Progenitor cell of endocrine pancreas (in vitro differentiated cells): ENCODE data around the gene SIX1. TPM values are rescaled to one million over a fixed set of nuclear protein-coding genes. Genes with fewer than 3 reads are reported as not detected.

Experiments
- DNase-seq: peaks from one replicate; pipeline ENCODE4 v3.0.0; 2021; ENCODE audit warnings: low spot score; ENCODE audit not compliant: unreplicated experiment
- H3K27ac Mint-ChIP-seq: 2 replicates; pipeline ENCODE4 v1.8.0; 2021; ENCODE audit warnings: mild to moderate bottlenecking, moderate library complexity, mixed read lengths
- H3K27me3 Mint-ChIP-seq: 2 replicates; pipeline ENCODE4 v1.8.0; 2021; ENCODE audit warnings: mixed read lengths
- H3K36me3 Mint-ChIP-seq: 2 replicates; pipeline ENCODE4 v1.8.0; 2022; ENCODE audit warnings: mixed read lengths; ENCODE audit not compliant: insufficient read depth
- H3K4me1 Mint-ChIP-seq: 2 replicates; pipeline ENCODE4 v1.8.0; 2021; ENCODE audit warnings: low read depth, mixed read lengths
- H3K4me3 Mint-ChIP-seq: 2 replicates; pipeline ENCODE4 v1.8.0; 2021; ENCODE audit warnings: low read depth, mild to moderate bottlenecking, moderate library complexity, mixed read lengths
- H3K9me3 Mint-ChIP-seq: 2 replicates; pipeline ENCODE4 v1.8.0; 2021; ENCODE audit warnings: low read depth, mixed read lengths
- total RNA-seq: library from RNA; stranded (reverse); gene quantifications from 2 replicates; pipeline ENCODE4 v1.2.1, GENCODE V29; 2021
- TF ChIP-seq, protein P1 (sequence below): fragments of 200-600 bp; sonication (generic); IDR thresholded peaks from one replicate; pipeline ENCODE4 v1.5.0; 2021; ENCODE audit warnings: antibody characterized with exemption, mild to moderate bottlenecking; ENCODE audit not compliant: unreplicated experiment

The SIX1 gene
- total RNA-seq, 1 donor from 2014 or later, result 0.79 TPM

DNA sequence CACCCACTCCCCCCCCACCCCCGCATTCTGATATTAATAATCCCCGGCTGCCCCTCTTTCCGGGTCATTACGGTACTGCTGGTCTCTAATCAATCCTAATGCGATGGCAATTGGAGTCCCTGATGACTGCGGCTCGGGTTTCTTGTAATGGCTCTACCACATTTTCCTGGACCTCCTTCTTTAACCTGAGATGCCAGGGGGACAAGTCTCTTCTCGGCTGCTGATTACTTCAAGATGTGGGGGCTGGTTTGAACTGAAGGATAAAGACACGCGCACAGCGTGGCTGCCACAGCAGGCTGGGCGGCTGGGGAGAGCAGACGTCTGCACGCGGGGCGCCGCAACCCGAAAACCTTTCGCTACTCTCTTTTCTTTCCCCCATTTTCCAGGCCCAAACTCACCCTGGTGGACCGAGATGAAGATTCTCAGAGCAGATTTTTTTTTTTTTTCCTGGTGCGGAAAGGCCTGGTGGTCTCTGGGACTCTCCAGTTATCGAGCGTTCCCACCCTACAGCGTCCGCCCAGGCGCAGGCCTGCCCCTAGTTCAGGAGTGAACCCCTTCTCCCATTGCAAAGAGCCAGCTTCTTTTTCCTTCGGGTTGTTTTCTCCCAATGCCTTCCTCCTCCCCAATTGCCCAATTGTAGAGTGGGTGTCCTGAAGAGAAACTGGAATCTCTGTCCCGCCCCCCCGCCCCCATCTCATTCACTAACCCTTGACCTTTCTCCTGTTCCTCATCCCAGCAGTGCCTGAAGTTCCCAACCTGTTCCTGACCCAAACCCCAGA, 6.0 kb upstream of the SIX1 start:
- TF ChIP-seq, protein P1, sequence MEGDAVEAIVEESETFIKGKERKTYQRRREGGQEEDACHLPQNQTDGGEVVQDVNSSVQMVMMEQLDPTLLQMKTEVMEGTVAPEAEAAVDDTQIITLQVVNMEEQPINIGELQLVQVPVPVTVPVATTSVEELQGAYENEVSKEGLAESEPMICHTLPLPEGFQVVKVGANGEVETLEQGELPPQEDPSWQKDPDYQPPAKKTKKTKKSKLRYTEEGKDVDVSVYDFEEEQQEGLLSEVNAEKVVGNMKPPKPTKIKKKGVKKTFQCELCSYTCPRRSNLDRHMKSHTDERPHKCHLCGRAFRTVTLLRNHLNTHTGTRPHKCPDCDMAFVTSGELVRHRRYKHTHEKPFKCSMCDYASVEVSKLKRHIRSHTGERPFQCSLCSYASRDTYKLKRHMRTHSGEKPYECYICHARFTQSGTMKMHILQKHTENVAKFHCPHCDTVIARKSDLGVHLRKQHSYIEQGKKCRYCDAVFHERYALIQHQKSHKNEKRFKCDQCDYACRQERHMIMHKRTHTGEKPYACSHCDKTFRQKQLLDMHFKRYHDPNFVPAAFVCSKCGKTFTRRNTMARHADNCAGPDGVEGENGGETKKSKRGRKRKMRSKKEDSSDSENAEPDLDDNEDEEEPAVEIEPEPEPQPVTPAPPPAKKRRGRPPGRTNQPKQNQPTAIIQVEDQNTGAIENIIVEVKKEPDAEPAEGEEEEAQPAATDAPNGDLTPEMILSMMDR, result no peak
- DNase-seq, result no peak
- Mint-ChIP-seq H3K4me3 (peak overlapping the region; percentile 87), H3K9me3 (no peaks in the 10 kb centered on the region), H3K27ac (peak overlapping the region; percentile 48), H3K36me3 (no peaks in the 10 kb centered on the region), H3K4me1 (peaks cover 31% of the 10 kb centered on the region), H3K27me3 (peaks cover 97% of the 10 kb centered on the region)

DNA sequence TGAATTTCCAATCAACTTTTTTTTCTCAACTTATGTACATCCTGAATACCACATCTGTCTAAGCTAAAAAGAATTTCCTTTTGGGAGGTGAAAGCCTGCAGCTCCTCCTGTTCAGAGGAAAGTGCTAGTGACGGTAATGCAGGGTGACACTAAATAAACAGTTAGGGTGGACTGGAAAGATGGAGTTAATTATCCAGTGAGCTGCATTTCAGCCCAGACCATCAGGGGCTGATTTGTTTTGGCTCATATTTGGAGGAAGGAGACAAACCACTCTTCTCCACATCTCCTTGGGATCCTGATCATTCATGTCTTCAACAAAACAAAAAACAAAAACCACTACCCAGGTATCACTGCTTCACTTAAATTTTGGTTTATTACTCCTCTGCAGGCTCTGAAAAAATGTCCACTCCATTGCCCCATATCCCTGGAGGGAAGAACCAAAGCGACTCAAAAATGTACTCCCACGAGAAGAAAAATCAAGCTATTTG, 5.1 kb upstream of the SIX1 start:
- no peaks in the 10 kb centered on the region for H3K9me3 Mint-ChIP-seq
- TF ChIP-seq, protein P1, result no peak
- H3K4me1 Mint-ChIP-seq, result peaks cover 38% of the 10 kb centered on the region
- DNase-seq, result no peak
- peak overlapping the region; percentile 6 for H3K27ac Mint-ChIP-seq
- H3K4me3 Mint-ChIP-seq, result no peak overlapping the region
- peaks cover 96% of the 10 kb centered on the region for H3K27me3 Mint-ChIP-seq
- H3K36me3 Mint-ChIP-seq, result no peaks in the 10 kb centered on the region

DNA sequence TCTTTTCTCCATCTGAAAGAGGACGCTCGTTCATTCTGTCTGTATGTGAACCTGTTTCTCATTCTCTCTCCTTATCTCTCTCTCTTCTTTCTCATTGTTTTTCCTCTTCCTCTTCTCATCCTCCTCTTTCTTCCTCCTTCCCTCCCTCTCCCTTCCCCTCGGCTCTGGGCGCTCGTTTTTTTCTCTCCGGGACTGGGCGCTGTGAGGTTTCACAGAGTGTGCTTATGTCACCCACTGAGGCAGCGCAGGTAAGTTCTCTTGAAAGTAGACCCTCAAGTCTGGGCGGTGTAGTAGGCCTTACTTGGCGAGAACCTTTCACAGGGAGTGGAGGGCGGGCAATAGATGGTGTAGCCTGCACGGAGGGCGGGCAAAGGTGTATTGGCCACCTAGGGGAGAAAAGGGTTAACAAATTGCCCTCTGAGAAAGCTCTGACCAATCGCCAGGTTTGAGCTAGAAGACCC, 4.5 kb upstream of the SIX1 start:
- Mint-ChIP-seq H3K9me3 (no peaks in the 10 kb centered on the region), H3K27me3 (peaks cover 93% of the 10 kb centered on the region), H3K36me3 (no peaks in the 10 kb centered on the region), H3K4me1 (peaks cover 36% of the 10 kb centered on the region), H3K27ac (no peak overlapping the region), H3K4me3 (no peak overlapping the region)
- TF ChIP-seq, protein P1, result no peak
- no peak for DNase-seq

DNA sequence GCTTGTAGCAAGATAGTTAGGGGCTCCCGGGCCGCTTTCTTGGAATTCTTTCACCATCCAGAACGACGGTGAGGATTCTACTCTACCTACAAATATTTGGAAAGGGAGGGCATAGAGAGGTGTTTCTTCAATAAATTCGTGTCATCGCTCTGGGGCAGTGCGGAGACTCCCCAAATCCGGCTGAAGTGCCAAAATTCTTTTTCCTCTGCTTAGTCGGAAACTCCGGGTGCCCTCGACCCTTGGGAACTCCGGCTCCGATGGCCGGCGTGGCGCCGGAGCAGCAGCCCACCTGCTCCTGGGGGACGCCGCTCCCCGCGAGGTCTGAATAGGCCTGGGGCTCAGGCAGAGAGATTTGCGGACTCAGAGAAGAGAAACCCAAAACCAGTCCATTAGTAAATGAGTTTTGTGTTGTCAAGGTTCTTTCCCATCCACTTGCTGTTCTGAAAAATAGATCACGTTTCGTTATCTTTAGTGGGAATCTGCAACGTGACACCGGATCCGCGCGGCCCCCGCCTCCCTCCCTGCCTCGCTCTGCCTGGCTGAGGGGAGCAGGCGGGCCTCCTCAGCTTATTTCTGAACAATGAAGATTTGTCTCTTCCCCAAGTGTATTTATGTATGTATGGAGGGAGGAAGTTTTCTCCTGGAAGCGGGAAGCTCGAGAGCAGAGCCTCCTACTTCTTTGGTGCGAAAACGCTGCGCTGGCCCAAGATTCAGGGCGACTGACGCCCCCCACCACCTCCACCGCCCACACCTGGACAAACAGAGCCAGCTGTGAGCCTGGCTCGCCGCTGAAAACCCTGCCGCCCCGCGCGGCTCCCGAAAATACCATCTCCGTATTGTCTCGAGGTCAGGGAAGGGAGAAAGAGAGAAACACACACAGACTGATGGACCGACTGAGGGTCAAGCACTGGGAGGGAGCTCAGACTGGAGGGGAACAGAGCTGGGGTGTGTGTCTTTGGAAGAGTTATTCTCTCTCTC, 3.7 kb upstream of the SIX1 start:
- H3K9me3 Mint-ChIP-seq, result no peaks in the 10 kb centered on the region
- TF ChIP-seq, protein P1, result no peak
- no peak overlapping the region for H3K27ac Mint-ChIP-seq
- no peaks in the 10 kb centered on the region for H3K36me3 Mint-ChIP-seq
- DNase-seq, result no peak
- peak overlapping the region; percentile 14 for H3K4me3 Mint-ChIP-seq
- peaks cover 33% of the 10 kb centered on the region for H3K4me1 Mint-ChIP-seq
- peaks cover 93% of the 10 kb centered on the region for H3K27me3 Mint-ChIP-seq
